ENCODE measurements around the gene PI4KA. TPM values are rescaled to one million over a fixed set of nuclear protein-coding genes. Genes with fewer than 3 reads are reported as not detected.

Gene PI4KA
- total and polyA plus RNA-seq, 2 experiments from 2014 or later, result 17.1 to 38.1 TPM

DNA sequence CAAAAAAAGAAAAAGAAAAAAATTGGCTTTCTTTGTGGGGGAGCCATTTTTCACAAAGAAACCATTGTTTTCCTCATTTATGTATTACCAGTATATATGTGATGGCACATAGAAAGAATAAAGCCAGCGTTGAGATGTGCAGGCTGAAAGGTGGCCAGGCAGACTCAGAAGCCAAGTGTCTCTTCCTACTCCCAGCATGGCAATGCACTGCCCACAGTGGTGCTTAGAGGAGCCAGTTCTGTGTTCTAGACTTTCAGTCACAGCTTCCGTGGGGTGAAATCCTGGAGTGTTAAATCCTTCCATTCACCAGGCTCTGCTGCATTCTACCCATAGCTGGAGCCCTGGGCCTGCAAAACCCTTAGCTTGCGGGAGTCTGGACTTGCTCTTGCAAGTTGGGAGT, 19.1 kb upstream of the PI4KA start:
- Mint-ChIP-seq H3K36me3 (ENCODE audit: low read depth) (peaks cover 4% of the 10 kb centered on the region), H3K27ac (no peak overlapping the region), H3K4me1 (no peaks in the 10 kb centered on the region), H3K27me3 (ENCODE audit: insufficient read depth, low read depth, poor library complexity) (peaks cover 4% of the 10 kb centered on the region), H3K9me3 (no peaks in the 10 kb centered on the region), H3K4me3 (no peak overlapping the region)
- TF ChIP-seq ZNF114 (CRISPR knock-in tag; IDR thresholded peaks at IDR 0.05) (no peak), EZH2phosphoT487 (IDR thresholded peaks at IDR 0.05; ENCODE audit: unreplicated experiment) (no peak), ZNF331 (CRISPR knock-in tag; IDR thresholded peaks at IDR 0.05; ENCODE audit: low read depth) (no peak), STAT1 (IDR thresholded peaks at IDR 0.05; ENCODE audit: unreplicated experiment) (no peak), JUNB (IDR thresholded peaks at IDR 0.05; ENCODE audit: unreplicated experiment) (no peak), POLR2AphosphoS5 (IDR thresholded peaks at IDR 0.05; ENCODE audit: low read depth) (no peak), CREB1 (CRISPR knock-in tag; IDR thresholded peaks at IDR 0.05; ENCODE audit: low read depth) (no peak), EZH2 (IDR thresholded peaks at IDR 0.05; ENCODE audit: low read depth, unreplicated experiment) (no peak), NANOG (IDR thresholded peaks at IDR 0.05; ENCODE audit: borderline replicate concordance) (no peak)
- TF ChIP-seq, protein P1, sequence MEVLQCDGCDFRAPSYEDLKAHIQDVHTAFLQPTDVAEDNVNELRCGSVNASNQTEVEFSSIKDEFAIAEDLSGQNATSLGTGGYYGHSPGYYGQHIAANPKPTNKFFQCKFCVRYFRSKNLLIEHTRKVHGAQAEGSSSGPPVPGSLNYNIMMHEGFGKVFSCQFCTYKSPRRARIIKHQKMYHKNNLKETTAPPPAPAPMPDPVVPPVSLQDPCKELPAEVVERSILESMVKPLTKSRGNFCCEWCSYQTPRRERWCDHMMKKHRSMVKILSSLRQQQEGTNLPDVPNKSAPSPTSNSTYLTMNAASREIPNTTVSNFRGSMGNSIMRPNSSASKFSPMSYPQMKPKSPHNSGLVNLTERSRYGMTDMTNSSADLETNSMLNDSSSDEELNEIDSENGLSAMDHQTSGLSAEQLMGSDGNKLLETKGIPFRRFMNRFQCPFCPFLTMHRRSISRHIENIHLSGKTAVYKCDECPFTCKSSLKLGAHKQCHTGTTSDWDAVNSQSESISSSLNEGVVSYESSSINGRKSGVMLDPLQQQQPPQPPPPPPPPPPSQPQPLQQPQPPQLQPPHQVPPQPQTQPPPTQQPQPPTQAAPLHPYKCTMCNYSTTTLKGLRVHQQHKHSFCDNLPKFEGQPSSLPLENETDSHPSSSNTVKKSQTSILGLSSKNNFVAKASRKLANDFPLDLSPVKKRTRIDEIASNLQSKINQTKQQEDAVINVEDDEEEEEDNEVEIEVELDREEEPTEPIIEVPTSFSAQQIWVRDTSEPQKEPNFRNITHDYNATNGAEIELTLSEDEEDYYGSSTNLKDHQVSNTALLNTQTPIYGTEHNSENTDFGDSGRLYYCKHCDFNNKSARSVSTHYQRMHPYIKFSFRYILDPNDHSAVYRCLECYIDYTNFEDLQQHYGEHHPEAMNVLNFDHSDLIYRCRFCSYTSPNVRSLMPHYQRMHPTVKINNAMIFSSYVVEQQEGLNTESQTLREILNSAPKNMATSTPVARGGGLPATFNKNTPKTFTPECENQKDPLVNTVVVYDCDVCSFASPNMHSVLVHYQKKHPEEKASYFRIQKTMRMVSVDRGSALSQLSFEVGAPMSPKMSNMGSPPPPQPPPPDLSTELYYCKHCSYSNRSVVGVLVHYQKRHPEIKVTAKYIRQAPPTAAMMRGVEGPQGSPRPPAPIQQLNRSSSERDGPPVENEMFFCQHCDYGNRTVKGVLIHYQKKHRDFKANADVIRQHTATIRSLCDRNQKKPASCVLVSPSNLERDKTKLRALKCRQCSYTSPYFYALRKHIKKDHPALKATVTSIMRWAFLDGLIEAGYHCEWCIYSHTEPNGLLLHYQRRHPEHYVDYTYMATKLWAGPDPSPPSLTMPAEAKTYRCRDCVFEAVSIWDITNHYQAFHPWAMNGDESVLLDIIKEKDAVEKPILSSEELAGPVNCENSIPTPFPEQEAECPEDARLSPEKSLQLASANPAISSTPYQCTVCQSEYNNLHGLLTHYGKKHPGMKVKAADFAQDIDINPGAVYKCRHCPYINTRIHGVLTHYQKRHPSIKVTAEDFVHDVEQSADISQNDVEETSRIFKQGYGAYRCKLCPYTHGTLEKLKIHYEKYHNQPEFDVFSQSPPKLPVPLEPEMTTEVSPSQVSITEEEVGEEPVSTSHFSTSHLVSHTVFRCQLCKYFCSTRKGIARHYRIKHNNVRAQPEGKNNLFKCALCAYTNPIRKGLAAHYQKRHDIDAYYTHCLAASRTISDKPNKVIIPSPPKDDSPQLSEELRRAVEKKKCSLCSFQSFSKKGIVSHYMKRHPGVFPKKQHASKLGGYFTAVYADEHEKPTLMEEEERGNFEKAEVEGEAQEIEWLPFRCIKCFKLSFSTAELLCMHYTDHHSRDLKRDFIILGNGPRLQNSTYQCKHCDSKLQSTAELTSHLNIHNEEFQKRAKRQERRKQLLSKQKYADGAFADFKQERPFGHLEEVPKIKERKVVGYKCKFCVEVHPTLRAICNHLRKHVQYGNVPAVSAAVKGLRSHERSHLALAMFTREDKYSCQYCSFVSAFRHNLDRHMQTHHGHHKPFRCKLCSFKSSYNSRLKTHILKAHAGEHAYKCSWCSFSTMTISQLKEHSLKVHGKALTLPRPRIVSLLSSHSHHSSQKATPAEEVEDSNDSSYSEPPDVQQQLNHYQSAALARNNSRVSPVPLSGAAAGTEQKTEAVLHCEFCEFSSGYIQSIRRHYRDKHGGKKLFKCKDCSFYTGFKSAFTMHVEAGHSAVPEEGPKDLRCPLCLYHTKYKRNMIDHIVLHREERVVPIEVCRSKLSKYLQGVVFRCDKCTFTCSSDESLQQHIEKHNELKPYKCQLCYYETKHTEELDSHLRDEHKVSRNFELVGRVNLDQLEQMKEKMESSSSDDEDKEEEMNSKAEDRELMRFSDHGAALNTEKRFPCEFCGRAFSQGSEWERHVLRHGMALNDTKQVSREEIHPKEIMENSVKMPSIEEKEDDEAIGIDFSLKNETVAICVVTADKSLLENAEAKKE (CRISPR knock-in tag; IDR thresholded peaks at IDR 0.05), result no peak
- TF ChIP-seq, protein P2, sequence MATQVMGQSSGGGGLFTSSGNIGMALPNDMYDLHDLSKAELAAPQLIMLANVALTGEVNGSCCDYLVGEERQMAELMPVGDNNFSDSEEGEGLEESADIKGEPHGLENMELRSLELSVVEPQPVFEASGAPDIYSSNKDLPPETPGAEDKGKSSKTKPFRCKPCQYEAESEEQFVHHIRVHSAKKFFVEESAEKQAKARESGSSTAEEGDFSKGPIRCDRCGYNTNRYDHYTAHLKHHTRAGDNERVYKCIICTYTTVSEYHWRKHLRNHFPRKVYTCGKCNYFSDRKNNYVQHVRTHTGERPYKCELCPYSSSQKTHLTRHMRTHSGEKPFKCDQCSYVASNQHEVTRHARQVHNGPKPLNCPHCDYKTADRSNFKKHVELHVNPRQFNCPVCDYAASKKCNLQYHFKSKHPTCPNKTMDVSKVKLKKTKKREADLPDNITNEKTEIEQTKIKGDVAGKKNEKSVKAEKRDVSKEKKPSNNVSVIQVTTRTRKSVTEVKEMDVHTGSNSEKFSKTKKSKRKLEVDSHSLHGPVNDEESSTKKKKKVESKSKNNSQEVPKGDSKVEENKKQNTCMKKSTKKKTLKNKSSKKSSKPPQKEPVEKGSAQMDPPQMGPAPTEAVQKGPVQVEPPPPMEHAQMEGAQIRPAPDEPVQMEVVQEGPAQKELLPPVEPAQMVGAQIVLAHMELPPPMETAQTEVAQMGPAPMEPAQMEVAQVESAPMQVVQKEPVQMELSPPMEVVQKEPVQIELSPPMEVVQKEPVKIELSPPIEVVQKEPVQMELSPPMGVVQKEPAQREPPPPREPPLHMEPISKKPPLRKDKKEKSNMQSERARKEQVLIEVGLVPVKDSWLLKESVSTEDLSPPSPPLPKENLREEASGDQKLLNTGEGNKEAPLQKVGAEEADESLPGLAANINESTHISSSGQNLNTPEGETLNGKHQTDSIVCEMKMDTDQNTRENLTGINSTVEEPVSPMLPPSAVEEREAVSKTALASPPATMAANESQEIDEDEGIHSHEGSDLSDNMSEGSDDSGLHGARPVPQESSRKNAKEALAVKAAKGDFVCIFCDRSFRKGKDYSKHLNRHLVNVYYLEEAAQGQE (IDR thresholded peaks at IDR 0.05; ENCODE audit: unreplicated experiment), result no peak
- TF ChIP-seq, protein P3, sequence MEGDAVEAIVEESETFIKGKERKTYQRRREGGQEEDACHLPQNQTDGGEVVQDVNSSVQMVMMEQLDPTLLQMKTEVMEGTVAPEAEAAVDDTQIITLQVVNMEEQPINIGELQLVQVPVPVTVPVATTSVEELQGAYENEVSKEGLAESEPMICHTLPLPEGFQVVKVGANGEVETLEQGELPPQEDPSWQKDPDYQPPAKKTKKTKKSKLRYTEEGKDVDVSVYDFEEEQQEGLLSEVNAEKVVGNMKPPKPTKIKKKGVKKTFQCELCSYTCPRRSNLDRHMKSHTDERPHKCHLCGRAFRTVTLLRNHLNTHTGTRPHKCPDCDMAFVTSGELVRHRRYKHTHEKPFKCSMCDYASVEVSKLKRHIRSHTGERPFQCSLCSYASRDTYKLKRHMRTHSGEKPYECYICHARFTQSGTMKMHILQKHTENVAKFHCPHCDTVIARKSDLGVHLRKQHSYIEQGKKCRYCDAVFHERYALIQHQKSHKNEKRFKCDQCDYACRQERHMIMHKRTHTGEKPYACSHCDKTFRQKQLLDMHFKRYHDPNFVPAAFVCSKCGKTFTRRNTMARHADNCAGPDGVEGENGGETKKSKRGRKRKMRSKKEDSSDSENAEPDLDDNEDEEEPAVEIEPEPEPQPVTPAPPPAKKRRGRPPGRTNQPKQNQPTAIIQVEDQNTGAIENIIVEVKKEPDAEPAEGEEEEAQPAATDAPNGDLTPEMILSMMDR (conservative IDR thresholded peaks at IDR 0.05; ENCODE audit: low read depth in 2 of 2), result no peak
- TF ChIP-seq, protein P4, sequence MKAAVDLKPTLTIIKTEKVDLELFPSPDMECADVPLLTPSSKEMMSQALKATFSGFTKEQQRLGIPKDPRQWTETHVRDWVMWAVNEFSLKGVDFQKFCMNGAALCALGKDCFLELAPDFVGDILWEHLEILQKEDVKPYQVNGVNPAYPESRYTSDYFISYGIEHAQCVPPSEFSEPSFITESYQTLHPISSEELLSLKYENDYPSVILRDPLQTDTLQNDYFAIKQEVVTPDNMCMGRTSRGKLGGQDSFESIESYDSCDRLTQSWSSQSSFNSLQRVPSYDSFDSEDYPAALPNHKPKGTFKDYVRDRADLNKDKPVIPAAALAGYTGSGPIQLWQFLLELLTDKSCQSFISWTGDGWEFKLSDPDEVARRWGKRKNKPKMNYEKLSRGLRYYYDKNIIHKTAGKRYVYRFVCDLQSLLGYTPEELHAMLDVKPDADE (IDR thresholded peaks at IDR 0.05), result no peak
- no peaks in the 10 kb centered on the region for H3K4me1 ChIP-seq (ENCODE audit: insufficient read depth)
- no peaks in the 10 kb centered on the region for H3K27me3 ChIP-seq (ENCODE audit: insufficient read depth)
- no peaks in the 10 kb centered on the region for H3K9me2 ChIP-seq (ENCODE audit: insufficient read depth)
- ATAC-seq (no peak), DNase-seq (ENCODE audit: low spot score) (no peak)
- H3K36me3 ChIP-seq (ENCODE audit: insufficient read depth), result no peaks in the 10 kb centered on the region; the same call in 1 of the 2 replicates
- no peak overlapping the region for H3K4me2 ChIP-seq
- no peak overlapping the region for H2AFZ ChIP-seq
- no peak overlapping the region for H3K4me3 ChIP-seq
- no peaks in the 10 kb centered on the region for H4K20me1 ChIP-seq (replicated peaks; ENCODE audit: insufficient read depth)
- no peaks in the 10 kb centered on the region for H3F3A ChIP-seq (replicated peaks; ENCODE audit: low read depth)
- no peak overlapping the region for H3K27ac ChIP-seq (ENCODE audit: low read depth)
- H3K79me2 ChIP-seq (replicated peaks; ENCODE audit: insufficient read depth), result no peaks in the 10 kb centered on the region
